ENCODE measurements around the gene AMPD2.

DNA sequence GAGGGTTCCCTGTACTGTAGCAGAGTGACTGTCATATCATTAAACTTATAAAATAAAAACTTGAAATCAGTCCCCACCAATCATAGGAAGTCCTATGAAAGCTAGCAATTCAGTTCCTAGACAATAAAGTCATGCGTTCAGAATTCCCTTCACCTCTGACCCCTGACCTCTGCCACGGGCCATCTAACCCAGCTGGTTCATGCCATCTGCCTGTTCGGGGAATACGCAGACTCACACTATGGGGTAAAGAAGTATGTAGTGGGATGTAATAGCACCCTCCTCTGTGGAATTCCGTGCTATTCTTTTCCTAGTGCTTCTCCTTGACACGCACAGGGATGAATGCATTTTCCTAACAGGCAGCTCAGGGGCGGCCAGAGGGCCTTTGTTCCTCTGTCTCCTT, 38.3 kb downstream of the AMPD2 start:
- TF ChIP-seq ZFP3 (CRISPR knock-in tag; IDR thresholded peaks at IDR 0.05) (no peak), ARNTL (CRISPR knock-in tag; IDR thresholded peaks at IDR 0.05; ENCODE audit: borderline replicate concordance, low read depth) (no peak), ISL1 (CRISPR knock-in tag; IDR thresholded peaks at IDR 0.05) (no peak), ZNF8 (CRISPR knock-in tag; IDR thresholded peaks at IDR 0.05) (no peak)
- TF ChIP-seq, protein P1, sequence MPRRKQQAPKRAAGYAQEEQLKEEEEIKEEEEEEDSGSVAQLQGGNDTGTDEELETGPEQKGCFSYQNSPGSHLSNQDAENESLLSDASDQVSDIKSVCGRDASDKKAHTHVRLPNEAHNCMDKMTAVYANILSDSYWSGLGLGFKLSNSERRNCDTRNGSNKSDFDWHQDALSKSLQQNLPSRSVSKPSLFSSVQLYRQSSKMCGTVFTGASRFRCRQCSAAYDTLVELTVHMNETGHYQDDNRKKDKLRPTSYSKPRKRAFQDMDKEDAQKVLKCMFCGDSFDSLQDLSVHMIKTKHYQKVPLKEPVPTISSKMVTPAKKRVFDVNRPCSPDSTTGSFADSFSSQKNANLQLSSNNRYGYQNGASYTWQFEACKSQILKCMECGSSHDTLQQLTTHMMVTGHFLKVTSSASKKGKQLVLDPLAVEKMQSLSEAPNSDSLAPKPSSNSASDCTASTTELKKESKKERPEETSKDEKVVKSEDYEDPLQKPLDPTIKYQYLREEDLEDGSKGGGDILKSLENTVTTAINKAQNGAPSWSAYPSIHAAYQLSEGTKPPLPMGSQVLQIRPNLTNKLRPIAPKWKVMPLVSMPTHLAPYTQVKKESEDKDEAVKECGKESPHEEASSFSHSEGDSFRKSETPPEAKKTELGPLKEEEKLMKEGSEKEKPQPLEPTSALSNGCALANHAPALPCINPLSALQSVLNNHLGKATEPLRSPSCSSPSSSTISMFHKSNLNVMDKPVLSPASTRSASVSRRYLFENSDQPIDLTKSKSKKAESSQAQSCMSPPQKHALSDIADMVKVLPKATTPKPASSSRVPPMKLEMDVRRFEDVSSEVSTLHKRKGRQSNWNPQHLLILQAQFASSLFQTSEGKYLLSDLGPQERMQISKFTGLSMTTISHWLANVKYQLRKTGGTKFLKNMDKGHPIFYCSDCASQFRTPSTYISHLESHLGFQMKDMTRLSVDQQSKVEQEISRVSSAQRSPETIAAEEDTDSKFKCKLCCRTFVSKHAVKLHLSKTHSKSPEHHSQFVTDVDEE (CRISPR knock-in tag; IDR thresholded peaks at IDR 0.05): no peak

All from SK-N-SH treated with all-trans-retinoic acid at 6 μM for 48 hours (cell line).